HepG2 (cell line): ENCODE results near the gene SYTL1. TPM values are rescaled to one million over a fixed set of nuclear protein-coding genes. Genes with fewer than 3 reads are reported as not detected.

Experiments
- ATAC-seq: fragments of 200-7000 bp; cut with Tn5 transposase; 3 replicates; pipeline ENCODE4 v1.9.1; 2020; ENCODE audit warnings: mild to moderate bottlenecking, moderate library complexity
- BruUV-seq: library from RNA; stranded (reverse); fragments of 400-500 nt; replicated peaks from 2 replicates; lab custom pipeline; 2021; lab: Mats Ljungman, UMichigan
- CTCF ChIA-PET: fragments of 300-600 bp; formaldehyde crosslinking; extraction: SDS; loops from one replicate; lab custom pipeline; 2021; ENCODE audit warnings: low total read pairs, inconsistent platforms, low intra/inter-chr PET ratio; lab: Yijun Ruan, JAX
- POLR2A ChIA-PET: fragments of 350-600 bp; sonication (Branson Sonifier 250); formaldehyde crosslinking; loops from one replicate; lab custom pipeline; 2020; ENCODE audit warnings: antibody characterized with exemption, inconsistent platforms; lab: Yijun Ruan, JAX
- DNase-seq: peaks from one replicate; pipeline ENCODE4 v3.0.0-alpha.2; 2015; ENCODE audit warnings: low spot score
- FAIRE-seq: peaks from 3 replicates; lab custom pipeline; 2011; peaks lifted over from hg19 to GRCh38; lab: Jason Lieb, UNC
- H2AFZ ChIP-seq: one replicate; pipeline ENCODE4 v1.6.1; 2011; ENCODE audit warnings: low read length, inconsistent platforms
- H3K27ac ChIP-seq: fragments of 300-600 bp; 3 replicates; pipeline ENCODE4 v1.8.0; 2011; ENCODE audit warnings: mixed run types, mild to moderate bottlenecking, mixed read lengths, low read length, inconsistent platforms; ENCODE audit not compliant: insufficient read depth; ENCODE audit errors: extremely low read length
- H3K27me3 ChIP-seq, 2 experiments: fragments of 200-600 bp in 1 of 2; 2 replicates in 1 of 2; 3 replicates in 1 of 2; pipeline versions ENCODE4 v1.6.0 to v1.8.0; 2011; ENCODE audit warnings: low read length in 2 of 2, mild to moderate bottlenecking in 2 of 2, moderate library complexity in 2 of 2, inconsistent platforms in 1 of 2; ENCODE audit not compliant: insufficient read depth in 2 of 2, control insufficient read depth in 1 of 2
- H3K36me3 ChIP-seq, 2 experiments: fragments of 200-600 bp in 1 of 2; replicated peaks in 1 of 2; 2 replicates in 1 of 2; 3 replicates in 1 of 2; pipeline versions ENCODE4 v1.5.1 to v1.8.0; 2011; ENCODE audit warnings: low read length in 2 of 2, inconsistent platforms in 1 of 2; ENCODE audit not compliant: insufficient read depth in 2 of 2, control insufficient read depth in 1 of 2
- H3K4me1 ChIP-seq: 2 replicates; pipeline ENCODE4 v1.5.1; 2012; ENCODE audit warnings: low read length, inconsistent platforms; ENCODE audit not compliant: insufficient read depth
- H3K4me2 ChIP-seq: 2 replicates; pipeline ENCODE4 v1.6.0; 2011; ENCODE audit warnings: low read depth, low read length, inconsistent platforms
- H3K4me3 ChIP-seq, 3 experiments: fragments of 200-600 bp in 1 of 3; sonication (generic), shearing (Covaris generic) in 1 of 3; replicated peaks in 1 of 3; 2 replicates each; pipeline ENCODE4 v1.5.1; 2011 to 2016; ENCODE audit warnings: low read length in 3 of 3, inconsistent platforms in 2 of 3, low read depth in 2 of 3, mild to moderate bottlenecking in 2 of 3, control low read depth in 1 of 3, mixed read lengths in 1 of 3; ENCODE audit not compliant: insufficient read depth in 1 of 3
- H3K79me2 ChIP-seq: one replicate; pipeline ENCODE4 v1.6.1; 2011; ENCODE audit warnings: low read length, inconsistent platforms; ENCODE audit not compliant: insufficient read depth
- H3K9ac ChIP-seq: 2 replicates; pipeline ENCODE4 v1.6.0; 2011; ENCODE audit warnings: mild to moderate bottlenecking, low read depth, low read length, inconsistent platforms; ENCODE audit not compliant: insufficient read depth
- H3K9me3 ChIP-seq: 2 replicates; pipeline ENCODE4 v1.5.1; 2012; ENCODE audit warnings: mild to moderate bottlenecking, low read length
- H4K20me1 ChIP-seq: 2 replicates; pipeline ENCODE4 v1.6.0; 2011; ENCODE audit warnings: inconsistent platforms, mild to moderate bottlenecking, low read length, moderate library complexity; ENCODE audit not compliant: insufficient read depth
- JDP2 ChIP-seq: sonication (generic); formaldehyde crosslinking; IDR thresholded peaks from 2 replicates; pipeline ENCODE4 v1.8.1; 2022; ENCODE audit warnings: missing genetic modification reagents, borderline replicate concordance
- MTF2 ChIP-seq: sonication (generic); formaldehyde crosslinking; IDR thresholded peaks from 2 replicates; pipeline ENCODE4 v1.5.0; 2020; ENCODE audit warnings: missing genetic modification reagents, borderline replicate concordance
- SPEN ChIP-seq: sonication (generic); formaldehyde crosslinking; IDR thresholded peaks from 2 replicates; pipeline ENCODE4 v1.5.1; 2020; ENCODE audit warnings: low read depth, mild to moderate bottlenecking, missing genetic modification reagents
- STAG1 ChIP-seq: sonication (generic); formaldehyde crosslinking; IDR thresholded peaks from 2 replicates; pipeline ENCODE4 v1.4.0; 2020; ENCODE audit warnings: missing genetic modification reagents
- SUZ12 ChIP-seq: fragments of 150-350 bp; IDR thresholded peaks from 2 replicates; pipeline ENCODE4 v1.6.1; 2014; ENCODE audit warnings: low read depth, low read length
- ZNF569 ChIP-seq: sonication (generic); formaldehyde crosslinking; IDR thresholded peaks from 2 replicates; pipeline ENCODE4 v1.5.0; 2020; ENCODE audit warnings: mild to moderate bottlenecking, missing genetic modification reagents, moderate library complexity, borderline replicate concordance
- ZNF766 ChIP-seq: sonication (generic); formaldehyde crosslinking; IDR thresholded peaks from 2 replicates; pipeline ENCODE4 v1.5.0; 2020; ENCODE audit warnings: missing genetic modification reagents, borderline replicate concordance
- ZNF883 ChIP-seq: sonication (generic); formaldehyde crosslinking; IDR thresholded peaks from 2 replicates; pipeline ENCODE4 v1.5.1; 2020; ENCODE audit warnings: mild to moderate bottlenecking, missing genetic modification reagents; ENCODE audit errors: not compliant biosample characterization
- ZSCAN22 ChIP-seq: sonication (generic); formaldehyde crosslinking; IDR thresholded peaks from 2 replicates; pipeline ENCODE4 v1.4.0; 2020; ENCODE audit warnings: mild to moderate bottlenecking, missing genetic modification reagents
- WGBS: methylation state at CpG from one replicate; pipeline ENCODE4 v1.1.6; 2017; ENCODE audit warnings: low lambda C conversion rate; 5-methylcytosine and 5-hydroxymethylcytosine counted together
- in situ Hi-C: cut with HindIII; loops from 2 replicates; pipeline ENCODE4 v1.10.0; 2017; ENCODE audit warnings: low pct_unique_long_range_greater_than_20kb; ENCODE audit not compliant: extremely low pct_ligation_motif_present
- intact Hi-C: fragments of 100-400 bp; cut with micrococcal nuclease; formaldehyde crosslinking; loops from one replicate; pipeline ENCODE4 v1.10.0; 2022; ENCODE audit not compliant: unreplicated experiment
- polyA plus RNA-seq, 8 experiments: library from polyadenylated mRNA; depleted of rRNA in 3 of 8; stranded (reverse) in 7 of 8; unstranded in 1 of 8; fragments of >200 nt; fragmentation: Illumina TruSeq in 4 of 8; extraction: Trizol in 4 of 8; gene quantifications; 2 replicates each; pipeline versions ENCODE4 v1.2.1 to v1.2.3, GENCODE V29; 2011 to 2016; ENCODE audit warnings: low read depth in 4 of 8, missing spikeins in 1 of 8, mixed read lengths in 1 of 8; ENCODE audit not compliant: insufficient read depth in 1 of 8
- total RNA-seq, 5 experiments: library from RNA; depleted of rRNA; stranded (reverse); fragments of >200 nt; fragmentation: Illumina TruSeq; extraction: Trizol; gene quantifications; 2 replicates each; pipeline ENCODE4 v1.2.3, GENCODE V29; 2016; ENCODE audit warnings: low read depth in 1 of 5
- TF ChIP-seq, protein P1 (sequence below): sonication (generic); formaldehyde crosslinking; IDR thresholded peaks from one replicate; pipeline ENCODE4 v1.5.1; 2020; ENCODE audit warnings: mild to moderate bottlenecking, missing genetic modification reagents; ENCODE audit errors: not compliant biosample characterization
- TF ChIP-seq, protein P2 (sequence below): sonication (generic); formaldehyde crosslinking; IDR thresholded peaks from 2 replicates; pipeline ENCODE4 v1.5.1; 2020; ENCODE audit warnings: mild to moderate bottlenecking, missing genetic modification reagents, moderate library complexity

Gene SYTL1
- total and polyA plus RNA-seq, 2 of the 13 experiments (the other 11 are each of a cell fraction or from before 2014, with no cell fraction given) = 11.1 to 17.8 TPM

DNA sequence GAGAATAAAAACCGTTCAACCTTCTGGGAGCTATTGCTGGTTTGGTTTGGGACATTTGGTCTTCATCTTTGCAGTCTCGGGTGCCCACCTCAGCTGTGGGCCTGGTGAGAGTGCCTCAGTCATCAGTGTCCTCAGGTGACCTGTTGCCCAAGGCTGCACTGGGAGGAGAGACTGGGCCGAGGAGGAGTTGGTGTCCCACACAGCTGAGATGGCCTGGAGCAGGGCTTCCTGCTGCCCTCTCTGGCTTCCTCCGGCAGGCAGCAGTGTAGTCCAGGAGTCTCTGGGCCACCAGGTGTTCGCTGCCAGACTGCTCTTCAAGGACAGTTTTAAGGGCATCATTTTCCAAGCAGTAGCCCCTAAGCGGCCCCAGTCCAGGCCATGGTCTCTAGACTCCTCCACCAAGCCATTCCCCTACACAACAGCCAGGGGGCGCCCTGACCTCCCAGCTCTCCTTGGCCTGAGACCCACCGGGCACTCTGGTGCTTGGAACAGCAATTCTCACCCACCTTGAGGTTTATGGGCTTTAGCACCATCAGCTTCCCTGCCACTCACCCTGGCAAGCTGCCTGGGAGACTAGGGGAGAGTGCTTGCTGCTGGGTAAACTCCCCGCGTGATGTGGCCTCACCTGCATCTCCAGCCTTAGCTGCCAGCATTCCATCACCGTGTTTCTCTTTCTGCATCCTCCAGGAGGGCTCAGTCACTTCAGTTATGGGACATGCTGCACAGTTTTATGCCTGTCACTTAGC lies 9.1 kb upstream of the SYTL1 start:
- Histone ChIP-seq H3K4me3 (no peak overlapping the region), H2AFZ (no peak overlapping the region), H3K9me3 (no peaks in the 10 kb centered on the region), H3K27me3 (no peaks in the 10 kb centered on the region), H3K9ac (no peak overlapping the region), H3K79me2 (peaks cover 9% of the 10 kb centered on the region), H3K4me2 (no peak overlapping the region), H3K36me3 (peaks cover 18 to 67% of the 10 kb centered on the region in 2 experiments), H3K27ac (no peak overlapping the region), H4K20me1 (no peaks in the 10 kb centered on the region), H3K4me1 (no peaks in the 10 kb centered on the region)
- CTCF ChIA-PET = interaction anchor here (1.2 kb wide), 1 partner anchor 63 kb away, joined by 5 read pairs; no protein-coding TSS in a partner anchor
- no TSS peak for BruUV-seq
- POLR2A ChIA-PET = interaction anchor here (0.8 to 1.2 kb wide), 3 partner anchors 10 to 33 kb away, joined by 3 to 5 read pairs (median 3); partner anchors contain the start of gene SYTL1
- FAIRE-seq = no peak
- 80% methylated on average over 9 of the region's 11 CpGs for WGBS
- in situ Hi-C loops = no loop called here
- ATAC-seq = peak; percentile 89
- intact Hi-C loops = no loop called here
- DNase-seq = no peak
- TF ChIP-seq JDP2 = no peak
- TF ChIP-seq, protein P1, sequence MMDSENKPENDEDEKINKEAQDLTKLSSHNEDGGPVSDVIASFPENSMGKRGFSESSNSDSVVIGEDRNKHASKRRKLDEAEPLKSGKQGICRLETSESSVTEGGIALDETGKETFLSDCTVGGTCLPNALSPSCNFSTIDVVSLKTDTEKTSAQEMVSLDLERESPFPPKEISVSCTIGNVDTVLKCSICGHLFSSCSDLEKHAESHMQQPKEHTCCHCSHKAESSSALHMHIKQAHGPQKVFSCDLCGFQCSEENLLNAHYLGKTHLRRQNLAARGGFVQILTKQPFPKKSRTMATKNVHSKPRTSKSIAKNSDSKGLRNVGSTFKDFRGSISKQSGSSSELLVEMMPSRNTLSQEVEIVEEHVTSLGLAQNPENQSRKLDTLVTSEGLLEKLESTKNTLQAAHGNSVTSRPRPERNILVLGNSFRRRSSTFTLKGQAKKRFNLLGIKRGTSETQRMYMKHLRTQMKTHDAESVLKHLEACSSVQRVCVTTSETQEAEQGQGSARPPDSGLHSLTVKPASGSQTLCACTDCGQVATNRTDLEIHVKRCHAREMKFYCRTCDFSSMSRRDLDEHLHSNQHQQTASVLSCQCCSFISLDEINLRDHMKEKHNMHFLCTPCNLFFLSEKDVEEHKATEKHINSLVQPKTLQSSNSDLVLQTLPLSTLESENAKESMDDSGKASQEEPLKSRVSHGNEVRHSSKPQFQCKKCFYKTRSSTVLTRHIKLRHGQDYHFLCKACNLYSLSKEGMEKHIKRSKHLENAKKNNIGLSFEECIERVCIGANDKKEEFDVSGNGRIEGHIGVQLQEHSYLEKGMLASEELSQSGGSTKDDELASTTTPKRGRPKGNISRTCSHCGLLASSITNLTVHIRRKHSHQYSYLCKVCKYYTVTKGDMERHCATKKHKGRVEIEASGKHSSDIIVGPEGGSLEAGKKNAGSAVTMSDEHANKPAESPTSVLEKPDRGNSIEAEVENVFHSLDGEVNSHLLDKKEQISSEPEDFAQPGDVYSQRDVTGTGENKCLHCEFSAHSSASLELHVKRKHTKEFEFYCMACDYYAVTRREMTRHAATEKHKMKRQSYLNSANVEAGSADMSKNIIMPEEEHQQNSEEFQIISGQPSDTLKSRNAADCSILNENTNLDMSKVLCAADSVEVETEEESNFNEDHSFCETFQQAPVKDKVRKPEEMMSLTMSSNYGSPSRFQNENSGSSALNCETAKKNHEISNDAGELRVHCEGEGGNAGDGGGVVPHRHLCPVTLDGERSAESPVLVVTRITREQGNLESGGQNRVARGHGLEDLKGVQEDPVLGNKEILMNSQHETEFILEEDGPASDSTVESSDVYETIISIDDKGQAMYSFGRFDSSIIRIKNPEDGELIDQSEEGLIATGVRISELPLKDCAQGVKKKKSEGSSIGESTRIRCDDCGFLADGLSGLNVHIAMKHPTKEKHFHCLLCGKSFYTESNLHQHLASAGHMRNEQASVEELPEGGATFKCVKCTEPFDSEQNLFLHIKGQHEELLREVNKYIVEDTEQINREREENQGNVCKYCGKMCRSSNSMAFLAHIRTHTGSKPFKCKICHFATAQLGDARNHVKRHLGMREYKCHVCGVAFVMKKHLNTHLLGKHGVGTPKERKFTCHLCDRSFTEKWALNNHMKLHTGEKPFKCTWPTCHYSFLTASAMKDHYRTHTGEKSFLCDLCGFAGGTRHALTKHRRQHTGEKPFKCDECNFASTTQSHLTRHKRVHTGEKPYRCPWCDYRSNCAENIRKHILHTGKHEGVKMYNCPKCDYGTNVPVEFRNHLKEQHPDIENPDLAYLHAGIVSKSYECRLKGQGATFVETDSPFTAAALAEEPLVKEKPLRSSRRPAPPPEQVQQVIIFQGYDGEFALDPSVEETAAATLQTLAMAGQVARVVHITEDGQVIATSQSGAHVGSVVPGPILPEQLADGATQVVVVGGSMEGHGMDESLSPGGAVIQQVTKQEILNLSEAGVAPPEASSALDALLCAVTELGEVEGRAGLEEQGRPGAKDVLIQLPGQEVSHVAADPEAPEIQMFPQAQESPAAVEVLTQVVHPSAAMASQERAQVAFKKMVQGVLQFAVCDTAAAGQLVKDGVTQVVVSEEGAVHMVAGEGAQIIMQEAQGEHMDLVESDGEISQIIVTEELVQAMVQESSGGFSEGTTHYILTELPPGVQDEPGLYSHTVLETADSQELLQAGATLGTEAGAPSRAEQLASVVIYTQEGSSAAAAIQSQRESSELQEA (CRISPR knock-in tag) = peak; percentile 46
- no peak for TF ChIP-seq MTF2 (CRISPR knock-in tag)
- TF ChIP-seq STAG1 = peak; percentile 41
- no peak for TF ChIP-seq SPEN (CRISPR knock-in tag)
- TF ChIP-seq ZNF766 (CRISPR knock-in tag) = no peak
- TF ChIP-seq ZNF883 (CRISPR knock-in tag) = peak; percentile 58
- no peak for TF ChIP-seq ZSCAN22 (CRISPR knock-in tag)
- TF ChIP-seq, protein P2, sequence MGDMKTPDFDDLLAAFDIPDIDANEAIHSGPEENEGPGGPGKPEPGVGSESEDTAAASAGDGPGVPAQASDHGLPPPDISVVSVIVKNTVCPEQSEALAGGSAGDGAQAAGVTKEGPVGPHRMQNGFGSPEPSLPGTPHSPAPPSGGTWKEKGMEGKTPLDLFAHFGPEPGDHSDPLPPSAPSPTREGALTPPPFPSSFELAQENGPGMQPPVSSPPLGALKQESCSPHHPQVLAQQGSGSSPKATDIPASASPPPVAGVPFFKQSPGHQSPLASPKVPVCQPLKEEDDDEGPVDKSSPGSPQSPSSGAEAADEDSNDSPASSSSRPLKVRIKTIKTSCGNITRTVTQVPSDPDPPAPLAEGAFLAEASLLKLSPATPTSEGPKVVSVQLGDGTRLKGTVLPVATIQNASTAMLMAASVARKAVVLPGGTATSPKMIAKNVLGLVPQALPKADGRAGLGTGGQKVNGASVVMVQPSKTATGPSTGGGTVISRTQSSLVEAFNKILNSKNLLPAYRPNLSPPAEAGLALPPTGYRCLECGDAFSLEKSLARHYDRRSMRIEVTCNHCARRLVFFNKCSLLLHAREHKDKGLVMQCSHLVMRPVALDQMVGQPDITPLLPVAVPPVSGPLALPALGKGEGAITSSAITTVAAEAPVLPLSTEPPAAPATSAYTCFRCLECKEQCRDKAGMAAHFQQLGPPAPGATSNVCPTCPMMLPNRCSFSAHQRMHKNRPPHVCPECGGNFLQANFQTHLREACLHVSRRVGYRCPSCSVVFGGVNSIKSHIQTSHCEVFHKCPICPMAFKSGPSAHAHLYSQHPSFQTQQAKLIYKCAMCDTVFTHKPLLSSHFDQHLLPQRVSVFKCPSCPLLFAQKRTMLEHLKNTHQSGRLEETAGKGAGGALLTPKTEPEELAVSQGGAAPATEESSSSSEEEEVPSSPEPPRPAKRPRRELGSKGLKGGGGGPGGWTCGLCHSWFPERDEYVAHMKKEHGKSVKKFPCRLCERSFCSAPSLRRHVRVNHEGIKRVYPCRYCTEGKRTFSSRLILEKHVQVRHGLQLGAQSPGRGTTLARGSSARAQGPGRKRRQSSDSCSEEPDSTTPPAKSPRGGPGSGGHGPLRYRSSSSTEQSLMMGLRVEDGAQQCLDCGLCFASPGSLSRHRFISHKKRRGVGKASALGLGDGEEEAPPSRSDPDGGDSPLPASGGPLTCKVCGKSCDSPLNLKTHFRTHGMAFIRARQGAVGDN (CRISPR knock-in tag) = peak; percentile 35; the same call in 1 of the 2 replicates
- no peak for TF ChIP-seq ZNF569
- TF ChIP-seq SUZ12 = no peak
